ENCODE data around the gene MAGI2. TPM values are rescaled to one million over a fixed set of nuclear protein-coding genes. Genes with fewer than 3 reads are reported as not detected.

Gene MAGI2
- total RNA-seq, 1 experiment from 2014 or later: 14.3 TPM

GRCh38 chr7:79376299-79377025 is 77.0 kb downstream of the MAGI2 start:
- Histone ChIP-seq H2AK5ac (ENCODE audit: insufficient read length, low read length) (no peak overlapping the region), H3K27ac (ENCODE audit: insufficient read length, low read depth, low read length) (no peak overlapping the region), H3T11ph (ENCODE audit: low read length) (no peak overlapping the region), H4K5ac (ENCODE audit: insufficient read length, low read depth, low read length) (no peak overlapping the region), H4K8ac (replicated peaks; ENCODE audit: insufficient read length, low read depth, low read length) (no peak overlapping the region), H2BK120ac (ENCODE audit: low read depth, low read length, poor library complexity, severe bottlenecking) (no peak overlapping the region), H3K18ac (ENCODE audit: insufficient read length, low read depth, low read length) (no peak overlapping the region), H2BK20ac (ENCODE audit: low read depth, low read length, poor library complexity, severe bottlenecking) (no peak overlapping the region), H4K91ac (ENCODE audit: insufficient read length, low read depth, low read length) (no peak overlapping the region), H2BK15ac (ENCODE audit: low read depth, low read length) (no peak overlapping the region), H3K79me2 (ENCODE audit: insufficient read depth, low read length) (no peaks in the 10 kb centered on the region), H3K27me3 (ENCODE audit: insufficient read depth, low read length) (no peaks in the 10 kb centered on the region), H3K9me3 (ENCODE audit: control insufficient read depth, low read depth, low read length) (no peaks in the 10 kb centered on the region), H3K4me2 (ENCODE audit: insufficient read depth, insufficient read length, low read length) (no peak overlapping the region), H2BK12ac (ENCODE audit: insufficient read length, low read depth, low read length) (no peak overlapping the region), H3K4ac (ENCODE audit: low read depth, low read length) (no peak overlapping the region), H3K4me1 (ENCODE audit: insufficient read depth, low read length) (no peaks in the 10 kb centered on the region), H3K79me1 (ENCODE audit: insufficient read depth, low read depth, low read length, poor library complexity, severe bottlenecking) (no peaks in the 10 kb centered on the region), H4K20me1 (ENCODE audit: control insufficient read depth, insufficient read depth, insufficient read length) (no peaks in the 10 kb centered on the region), H3K23me2 (ENCODE audit: insufficient read length, low read depth, low read length, poor library complexity, severe bottlenecking) (no peaks in the 10 kb centered on the region), H2BK5ac (ENCODE audit: insufficient read length, low read length) (no peak overlapping the region), H3K14ac (ENCODE audit: insufficient read depth, low read length) (no peak overlapping the region), H3K56ac (ENCODE audit: insufficient read length, low read depth, low read length) (no peak overlapping the region), H3K23ac (ENCODE audit: insufficient read length, low read depth, low read length) (no peak overlapping the region), H3K9ac (ENCODE audit: extremely low read depth, insufficient read length, low read length) (no peak overlapping the region), H2AFZ (ENCODE audit: low read length) (no peak overlapping the region)
- Mint-ChIP-seq H3K4me1 (no peaks in the 10 kb centered on the region), H3K9me3 (no peaks in the 10 kb centered on the region), H3K27ac (no peak overlapping the region), H3K4me3 (no peak overlapping the region), H3K27me3 (ENCODE audit: low read depth) (no peaks in the 10 kb centered on the region), H3K36me3 (ENCODE audit: insufficient read depth in 1 of 3, low read depth in 3 of 3) (no peaks in the 10 kb centered on the region)
- WGBS (ENCODE audit: extremely low coverage, insufficient read length, low lambda C conversion rate): no CpG with 5 or more reads among the region's 5 CpGs
- DNase-seq: no peak
- TF ChIP-seq, protein P1, sequence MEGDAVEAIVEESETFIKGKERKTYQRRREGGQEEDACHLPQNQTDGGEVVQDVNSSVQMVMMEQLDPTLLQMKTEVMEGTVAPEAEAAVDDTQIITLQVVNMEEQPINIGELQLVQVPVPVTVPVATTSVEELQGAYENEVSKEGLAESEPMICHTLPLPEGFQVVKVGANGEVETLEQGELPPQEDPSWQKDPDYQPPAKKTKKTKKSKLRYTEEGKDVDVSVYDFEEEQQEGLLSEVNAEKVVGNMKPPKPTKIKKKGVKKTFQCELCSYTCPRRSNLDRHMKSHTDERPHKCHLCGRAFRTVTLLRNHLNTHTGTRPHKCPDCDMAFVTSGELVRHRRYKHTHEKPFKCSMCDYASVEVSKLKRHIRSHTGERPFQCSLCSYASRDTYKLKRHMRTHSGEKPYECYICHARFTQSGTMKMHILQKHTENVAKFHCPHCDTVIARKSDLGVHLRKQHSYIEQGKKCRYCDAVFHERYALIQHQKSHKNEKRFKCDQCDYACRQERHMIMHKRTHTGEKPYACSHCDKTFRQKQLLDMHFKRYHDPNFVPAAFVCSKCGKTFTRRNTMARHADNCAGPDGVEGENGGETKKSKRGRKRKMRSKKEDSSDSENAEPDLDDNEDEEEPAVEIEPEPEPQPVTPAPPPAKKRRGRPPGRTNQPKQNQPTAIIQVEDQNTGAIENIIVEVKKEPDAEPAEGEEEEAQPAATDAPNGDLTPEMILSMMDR (conservative IDR thresholded peaks at IDR 0.05): no peak
